ENCODE measurements around the gene TMEM218.
"Not testable (repeated sequence)": the region's sequence is repeated elsewhere in the genome, so short reads cannot be mapped to it uniquely, and the experiment has no call there.

The TMEM218 gene

GRCh38 chr11:125128450-125128849 lies 17.0 kb upstream of the TMEM218 start:
- no peak for DNase-seq

DNA sequence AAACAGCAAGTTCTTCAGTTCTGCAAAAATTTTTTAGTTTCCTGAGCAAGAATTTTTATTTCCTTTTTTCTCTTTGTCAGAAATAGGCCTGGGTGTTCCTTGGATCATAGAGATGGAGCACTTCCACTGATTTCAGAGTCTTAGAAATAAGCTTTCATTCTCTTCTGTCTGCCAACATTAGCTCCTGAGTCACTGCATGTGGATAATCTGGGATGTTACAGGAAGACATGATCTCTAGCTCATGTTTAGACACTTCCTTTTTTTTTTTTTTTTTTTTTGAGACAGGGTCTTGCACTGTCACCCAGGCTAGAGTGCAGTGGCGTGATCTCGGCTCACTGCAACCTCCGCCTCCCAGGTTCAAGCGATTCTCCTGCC lies 13.2 kb upstream of the TMEM218 start:
- DNase-seq = no peak

DNA sequence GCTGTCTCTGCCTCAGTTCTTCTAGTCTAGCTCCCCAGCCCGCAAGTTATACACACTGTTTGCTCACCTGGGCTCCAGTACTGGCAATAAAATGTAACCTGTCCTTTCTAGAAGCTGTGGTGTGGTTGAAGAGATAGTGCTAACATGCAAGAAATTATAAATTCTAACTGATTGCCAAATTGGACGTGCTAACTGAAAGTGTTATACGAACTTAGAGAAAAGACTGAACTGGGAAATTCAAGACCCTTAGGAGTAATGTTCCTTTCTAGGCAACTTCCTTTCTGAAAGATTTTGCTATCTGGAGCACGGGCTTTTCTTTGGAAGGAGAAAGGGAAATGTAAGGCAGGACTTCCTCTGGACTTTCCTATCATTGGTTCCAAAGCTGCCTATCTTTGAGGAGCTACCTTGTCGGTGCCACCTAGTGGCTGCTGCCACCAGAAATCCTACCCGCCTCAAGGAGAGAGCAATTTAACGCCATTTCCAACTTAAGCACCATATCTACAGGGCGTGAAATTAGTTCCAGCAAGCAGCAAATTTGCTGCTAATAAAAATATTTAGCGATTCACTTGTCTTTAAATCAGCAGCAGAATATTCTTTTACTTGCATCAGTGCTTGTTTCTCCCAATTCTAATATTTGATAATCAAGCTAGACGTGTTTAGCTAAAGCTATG lies 12.7 kb upstream of the TMEM218 start:
- no peak for DNase-seq

DNA sequence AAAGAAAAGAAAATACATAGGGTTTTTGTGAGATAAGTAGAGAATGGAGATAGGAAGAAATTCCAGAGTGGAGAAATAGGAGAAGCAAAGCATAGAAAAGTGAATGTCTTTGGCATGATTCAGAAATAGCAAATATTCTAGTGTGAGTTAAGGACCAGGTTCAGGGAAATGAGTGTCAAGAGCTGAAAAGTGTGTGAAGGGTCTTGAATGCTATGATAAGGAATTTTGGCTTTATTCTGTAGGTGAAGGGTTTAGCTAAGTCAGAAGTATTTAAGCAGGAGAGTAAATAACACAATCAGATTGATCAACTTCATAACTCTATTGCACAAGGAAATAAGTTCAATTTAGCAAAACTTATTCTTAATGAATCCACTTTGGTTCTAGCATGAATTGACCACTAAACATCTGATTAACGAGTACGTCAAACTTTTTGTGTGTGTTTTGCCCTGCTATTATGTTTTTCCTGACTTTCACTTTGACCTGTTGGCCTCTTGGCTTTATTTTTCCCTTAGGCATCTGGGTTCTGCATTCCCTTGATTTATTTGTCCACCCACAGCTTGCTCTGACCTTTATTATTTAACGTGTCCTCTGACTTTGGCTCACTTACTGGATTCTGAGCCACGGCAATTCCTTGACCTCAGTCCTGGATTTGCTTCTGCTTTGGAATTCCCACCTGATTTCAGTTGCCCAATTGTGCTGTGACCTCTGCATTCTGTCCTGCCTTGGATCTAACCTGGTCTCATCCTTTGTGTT lies 11.9 kb upstream of the TMEM218 start:
- no peak for DNase-seq

DNA sequence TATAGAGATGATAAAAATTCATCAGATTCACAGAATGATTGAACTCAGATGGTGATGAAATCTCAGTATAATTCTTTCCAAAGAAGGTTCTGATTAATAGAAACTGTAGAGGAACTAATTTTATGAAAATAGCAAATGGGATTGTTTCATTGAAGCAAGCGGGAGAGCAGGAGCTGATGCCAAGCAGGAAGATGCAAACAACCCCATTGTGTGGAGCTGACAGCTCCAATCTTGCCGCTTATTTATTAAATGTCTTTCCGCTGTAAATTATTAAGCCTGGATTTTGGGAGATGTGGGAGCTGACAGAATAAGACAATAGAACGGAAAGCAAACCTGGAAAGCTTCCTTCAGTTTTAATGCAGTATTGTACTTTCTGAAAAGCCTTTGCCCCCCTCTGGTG lies 6.0 kb upstream of the TMEM218 start:
- no peak for DNase-seq

DNA sequence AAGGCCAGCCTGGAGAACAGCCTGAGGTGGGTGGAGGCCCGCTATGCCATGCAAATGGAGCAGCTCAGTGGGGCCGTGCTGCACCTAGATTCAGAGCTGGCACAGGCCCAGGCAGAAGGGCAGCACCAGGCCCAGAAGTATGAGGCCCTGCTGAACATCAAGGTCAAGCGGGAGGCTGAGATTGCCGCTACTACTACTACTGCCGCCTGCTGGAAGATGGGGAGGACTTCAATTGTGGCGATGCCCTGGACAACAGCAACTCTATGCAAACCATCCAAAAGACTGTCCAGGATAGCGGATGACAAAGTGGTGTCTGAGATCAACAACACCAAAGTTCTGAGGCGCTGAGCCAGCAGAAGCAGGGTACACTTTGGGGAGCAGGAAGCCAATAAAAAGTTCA lies 3.1 kb upstream of the TMEM218 start:
- DNase-seq = no peak

DNA sequence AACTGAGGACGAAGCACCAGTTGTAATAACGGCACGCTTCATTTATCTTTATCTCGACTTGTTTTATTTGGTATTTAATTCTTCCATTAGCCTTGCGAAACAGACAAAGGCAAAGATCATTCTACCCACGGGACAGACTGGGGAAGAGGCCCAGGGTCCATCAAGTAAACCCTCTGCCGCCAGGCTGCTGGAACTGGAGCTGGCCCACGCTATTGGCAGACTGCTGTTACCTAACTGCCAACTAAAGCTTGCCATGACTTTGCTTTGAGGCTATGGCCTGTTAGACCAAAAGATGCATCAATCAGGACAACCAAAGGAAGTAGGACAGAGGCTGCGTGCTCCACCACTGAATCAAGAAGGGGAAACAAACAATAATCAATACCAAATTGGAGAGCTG lies 780 bp upstream of the TMEM218 start:
- DNase-seq = no peak

- no peak for DNase-seq
Measured at GRCh38 chr11:125111001-125111342, 454 bp downstream of the TMEM218 start.

GRCh38 chr11:125110506-125110905 lies 920 bp downstream of the TMEM218 start:
- no peak for DNase-seq

DNA sequence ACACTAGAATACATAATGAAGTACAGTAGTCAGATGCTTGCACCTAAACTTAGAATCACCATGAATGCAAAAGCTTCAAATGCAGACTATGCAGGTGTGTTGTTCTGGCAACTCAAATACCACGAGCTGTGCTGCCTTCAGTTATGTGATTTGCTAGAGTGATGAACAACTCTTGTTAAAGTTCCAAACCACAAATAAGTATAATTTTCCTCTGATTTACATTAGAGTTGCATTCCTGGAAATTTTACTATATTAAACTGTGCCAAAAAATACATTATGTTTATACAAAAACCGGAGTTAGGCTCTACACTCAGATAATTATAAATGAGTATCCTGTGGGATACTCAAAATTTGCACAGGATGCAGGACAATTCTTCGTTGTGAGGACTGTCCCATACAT lies 3.0 kb downstream of the TMEM218 start:
- no peak for DNase-seq

GRCh38 chr11:125105926-125106325 lies 5.5 kb downstream of the TMEM218 start:
- DNase-seq = no peak

DNA sequence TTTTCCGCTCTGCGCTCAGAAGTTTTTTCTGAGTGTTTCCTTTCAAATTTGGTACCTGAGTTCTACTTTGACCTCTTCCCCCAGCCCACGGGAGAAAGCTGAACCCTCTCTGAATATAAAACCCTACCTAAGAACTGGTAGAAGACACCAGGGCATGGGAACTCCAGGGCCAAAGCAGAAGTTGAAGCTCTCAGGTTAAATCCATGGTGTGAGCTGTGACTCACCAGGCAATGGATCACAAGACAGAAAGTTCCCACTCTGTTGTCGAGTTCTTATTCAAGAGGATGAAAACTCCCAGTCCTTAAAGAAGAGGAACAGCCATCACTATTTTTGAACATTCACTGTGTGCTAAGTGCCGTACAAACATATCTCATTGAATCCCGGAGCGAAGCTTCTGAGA lies 8.9 kb downstream of the TMEM218 start:
- DNase-seq = no peak

DNA sequence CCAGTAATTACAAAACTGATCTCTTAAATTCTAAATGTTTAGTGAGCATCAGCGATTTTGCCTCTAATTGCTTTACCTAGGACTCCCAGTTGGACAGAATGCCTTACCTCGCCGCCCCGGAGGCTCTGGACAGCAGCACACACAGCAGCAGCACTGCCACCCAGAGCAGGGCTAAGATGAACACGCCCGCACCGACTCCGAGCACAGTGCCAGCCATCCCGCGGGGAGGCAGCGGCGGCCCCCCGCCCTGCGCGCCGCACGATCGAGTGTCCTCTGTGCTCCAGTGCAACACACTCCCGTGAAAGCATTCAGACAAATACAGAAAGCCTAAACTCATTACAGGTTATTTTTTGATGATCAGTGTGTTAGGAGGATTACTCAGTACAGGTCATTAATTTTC lies 9.4 kb downstream of the TMEM218 start:
- no peak for DNase-seq

DNA sequence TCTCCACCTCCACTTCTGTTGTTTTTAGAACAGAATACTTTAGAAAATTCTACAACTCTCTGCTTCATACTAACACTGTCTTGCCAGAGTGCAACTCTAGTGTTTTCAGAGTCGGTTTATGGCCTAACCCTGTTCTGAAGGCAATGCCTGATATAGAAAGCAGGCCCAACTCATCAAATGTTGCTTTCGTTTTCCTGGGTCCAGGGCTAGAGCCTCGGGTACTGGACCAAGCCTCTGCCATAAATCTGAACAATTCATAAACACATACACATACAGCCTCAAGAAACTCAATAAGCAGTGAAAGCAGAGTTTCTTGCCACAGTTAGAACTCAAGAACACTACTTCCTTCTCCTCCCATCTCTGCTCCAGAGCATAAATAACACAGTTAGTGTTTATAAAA lies 9.8 kb downstream of the TMEM218 start:
- DNase-seq = no peak

DNA sequence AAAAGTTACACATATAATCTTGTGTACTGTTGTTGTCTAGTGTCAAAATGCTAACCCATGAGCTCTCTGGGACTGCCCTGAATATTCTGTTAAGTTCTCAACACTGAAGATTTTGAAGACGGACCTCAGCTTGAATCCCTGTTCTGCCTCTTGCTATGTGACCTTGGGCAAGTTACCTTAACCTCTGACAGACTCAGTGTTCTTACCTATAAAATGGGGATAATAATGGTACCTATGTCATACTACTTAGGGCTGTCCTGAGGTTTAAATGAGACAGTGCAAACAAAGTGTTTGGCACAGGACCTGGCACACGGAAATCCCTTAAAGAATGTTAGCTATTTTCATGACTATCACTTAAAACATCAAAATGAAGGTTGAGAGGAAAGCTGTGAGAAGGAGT lies 11.3 kb downstream of the TMEM218 start:
- no peak for DNase-seq

DNA sequence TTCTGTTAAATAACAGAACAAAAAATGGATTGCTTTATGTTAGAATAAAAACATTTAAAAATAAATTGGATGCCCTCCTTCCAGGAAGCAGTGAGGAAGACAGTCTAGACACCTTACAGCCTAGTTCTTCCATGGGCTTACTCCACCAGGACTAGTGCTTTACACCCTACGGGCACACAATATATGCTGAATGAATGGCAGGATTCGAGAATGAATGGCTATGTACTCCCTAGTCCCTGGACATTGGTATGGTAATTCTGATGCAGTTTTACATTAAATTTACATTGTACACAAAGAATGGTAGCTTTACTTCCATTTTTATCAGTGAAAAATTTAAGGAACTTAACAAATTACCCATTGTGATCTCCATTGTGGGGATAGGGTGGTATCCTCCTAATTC lies 16.7 kb downstream of the TMEM218 start:
- no peak for DNase-seq

- DNase-seq = no peak
Measured at GRCh38 chr11:125093502-125093901, 17.9 kb downstream of the TMEM218 start.

GRCh38 chr11:125092669-125093068 lies 18.8 kb downstream of the TMEM218 start:
- DNase-seq = no peak

GRCh38 chr11:125091877-125092664 lies 19.4 kb downstream of the TMEM218 start:
- DNase-seq = no peak

DNA sequence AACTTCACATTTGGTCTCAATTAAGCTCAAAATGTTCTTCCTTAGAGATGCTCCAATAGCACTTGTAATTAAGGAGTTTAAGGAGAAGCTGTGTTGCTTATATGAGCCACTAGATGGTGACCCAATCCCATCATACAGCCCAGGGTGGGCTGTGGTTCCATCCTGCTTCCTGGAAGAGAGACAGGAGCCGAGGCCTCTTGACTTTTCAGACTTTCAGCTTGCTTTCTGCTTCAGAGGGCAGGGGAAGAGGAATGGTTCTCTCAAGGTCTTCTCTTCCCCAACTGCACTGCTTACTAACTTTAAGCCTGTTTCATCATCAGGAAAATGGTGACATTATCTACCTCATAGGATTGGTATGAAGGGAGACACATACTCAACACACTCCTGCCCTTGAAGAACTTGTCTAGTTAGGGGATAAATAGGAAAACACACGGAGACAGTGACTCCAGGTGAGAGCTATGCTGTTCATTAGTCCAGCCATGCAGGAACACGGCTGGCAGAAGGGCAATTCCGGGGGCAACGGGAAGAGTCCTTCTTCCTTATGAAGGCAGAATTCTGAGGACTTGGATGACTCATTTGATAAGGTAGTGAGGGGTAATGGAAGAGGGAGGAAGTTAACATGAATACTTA lies 20.1 kb downstream of the TMEM218 start:
- no peak for DNase-seq

DNA sequence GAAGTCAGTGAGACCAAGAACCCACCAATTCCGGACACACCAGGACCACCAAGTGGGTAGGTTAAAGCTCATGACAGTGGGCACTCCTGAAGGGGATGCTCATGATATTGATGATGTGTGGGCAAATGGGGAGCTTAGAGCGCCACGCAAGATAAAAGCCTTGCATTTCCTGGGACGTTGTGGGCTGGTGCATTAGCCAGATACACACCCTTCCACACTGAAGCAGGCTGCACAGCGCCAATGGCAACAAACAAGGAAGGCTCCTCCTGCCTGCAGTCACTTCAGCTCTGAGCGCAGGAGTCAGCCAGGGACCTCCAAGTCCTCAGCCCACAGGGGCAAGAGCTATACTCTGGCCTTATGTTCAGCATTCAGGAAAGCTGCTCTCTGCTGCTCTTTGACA lies 20.6 kb downstream of the TMEM218 start:
- no peak for DNase-seq

- DNase-seq = not testable (repeated sequence)
Measured at GRCh38 chr11:125090151-125090550, 21.3 kb downstream of the TMEM218 start.

GRCh38 chr11:125089481-125089880 lies 21.9 kb downstream of the TMEM218 start:
- not testable (repeated sequence) for DNase-seq
